Measurements from ENCODE around the gene SPATC1L.

Gene SPATC1L

GRCh38 chr21:46152927-46153246, 31.4 kb downstream of the SPATC1L start:
- Histone ChIP-seq H3K27me3 (ENCODE audit: insufficient read depth, low read length) (no peaks in the 10 kb centered on the region), H3K9ac (ENCODE audit: low read length) (no peak overlapping the region), H3K4me1 (ENCODE audit: insufficient read depth, low read length, severe bottlenecking) (no peaks in the 10 kb centered on the region), H3K4me3 (ENCODE audit: low read depth, low read length, poor library complexity, severe bottlenecking) (no peak overlapping the region), H4K20me1 (ENCODE audit: insufficient read depth, low read length) (no peaks in the 10 kb centered on the region), H3K79me2 (ENCODE audit: insufficient read depth, low read length) (no peaks in the 10 kb centered on the region), H3K27ac (ENCODE audit: low read depth, low read length, poor library complexity, severe bottlenecking) (no peak overlapping the region), H2AFZ (ENCODE audit: low read length) (no peak overlapping the region), H3F3A (ENCODE audit: insufficient read depth, low read length) (no peaks in the 10 kb centered on the region), H3K36me3 (ENCODE audit: insufficient read depth, low read length) (no peaks in the 10 kb centered on the region), H3K9me2 (ENCODE audit: low read depth, low read length) (no peaks in the 10 kb centered on the region), H3K4me2 (ENCODE audit: low read length) (peak overlapping the region; percentile 49; the same call in 1 of the 2 replicates), H3K9me3 (ENCODE audit: low read length) (no peaks in the 10 kb centered on the region)
- TF ChIP-seq CTCF (IDR thresholded peaks at IDR 0.05; ENCODE audit: low read length) = no peak
- no peak for TF ChIP-seq EZH2 (IDR thresholded peaks at IDR 0.05; ENCODE audit: borderline replicate concordance, low read length)

GRCh38 chr21:46151989-46152926, 32.0 kb downstream of the SPATC1L start:
- no peak overlapping the region for H3K4me2 ChIP-seq (ENCODE audit: low read length)
- no peaks in the 10 kb centered on the region for H3K4me1 ChIP-seq (ENCODE audit: insufficient read depth, low read length, severe bottlenecking)
- H3K27me3 ChIP-seq (ENCODE audit: insufficient read depth, low read length) = no peaks in the 10 kb centered on the region
- no peaks in the 10 kb centered on the region for H3K9me3 ChIP-seq (ENCODE audit: low read length)
- H3F3A ChIP-seq (ENCODE audit: insufficient read depth, low read length) = no peaks in the 10 kb centered on the region
- H3K9me2 ChIP-seq (ENCODE audit: low read depth, low read length) = no peaks in the 10 kb centered on the region
- H2AFZ ChIP-seq (ENCODE audit: low read length) = no peak overlapping the region
- H3K79me2 ChIP-seq (ENCODE audit: insufficient read depth, low read length) = no peaks in the 10 kb centered on the region
- H3K36me3 ChIP-seq (ENCODE audit: insufficient read depth, low read length) = no peaks in the 10 kb centered on the region
- no peak overlapping the region for H3K9ac ChIP-seq (ENCODE audit: low read length)
- no peak overlapping the region for H3K4me3 ChIP-seq (ENCODE audit: low read depth, low read length, poor library complexity, severe bottlenecking)
- no peaks in the 10 kb centered on the region for H4K20me1 ChIP-seq (ENCODE audit: insufficient read depth, low read length)
- TF ChIP-seq CTCF (IDR thresholded peaks at IDR 0.05; ENCODE audit: low read length) (no peak), EZH2 (IDR thresholded peaks at IDR 0.05; ENCODE audit: borderline replicate concordance, low read length) (no peak)
- H3K27ac ChIP-seq (ENCODE audit: low read depth, low read length, poor library complexity, severe bottlenecking) = no peak overlapping the region

- H3K9me2 ChIP-seq (ENCODE audit: low read depth, low read length) = no peaks in the 10 kb centered on the region
- no peak overlapping the region for H3K9ac ChIP-seq (ENCODE audit: low read length)
- no peaks in the 10 kb centered on the region for H4K20me1 ChIP-seq (ENCODE audit: insufficient read depth, low read length)
- no peak overlapping the region for H3K27ac ChIP-seq (ENCODE audit: low read depth, low read length, poor library complexity, severe bottlenecking)
- no peak overlapping the region for H3K4me3 ChIP-seq (ENCODE audit: low read depth, low read length, poor library complexity, severe bottlenecking)
- H3K36me3 ChIP-seq (ENCODE audit: insufficient read depth, low read length) = no peaks in the 10 kb centered on the region
- H3K4me2 ChIP-seq (ENCODE audit: low read length) = no peak overlapping the region
- H3K79me2 ChIP-seq (ENCODE audit: insufficient read depth, low read length) = no peaks in the 10 kb centered on the region
- H3F3A ChIP-seq (ENCODE audit: insufficient read depth, low read length) = no peaks in the 10 kb centered on the region
- no peaks in the 10 kb centered on the region for H3K9me3 ChIP-seq (ENCODE audit: low read length)
- no peaks in the 10 kb centered on the region for H3K27me3 ChIP-seq (ENCODE audit: insufficient read depth, low read length)
- TF ChIP-seq CTCF (IDR thresholded peaks at IDR 0.05; ENCODE audit: low read length) (no peak), EZH2 (IDR thresholded peaks at IDR 0.05; ENCODE audit: borderline replicate concordance, low read length) (no peak)
- H2AFZ ChIP-seq (ENCODE audit: low read length) = no peak overlapping the region
- no peaks in the 10 kb centered on the region for H3K4me1 ChIP-seq (ENCODE audit: insufficient read depth, low read length, severe bottlenecking)
Observed at GRCh38 chr21:46151261-46151988, 32.8 kb downstream of the SPATC1L start.

Data from OCI-LY1 (cell line).